Measurements from ENCODE around the gene GPNMB. TPM values are rescaled to one million over a fixed set of nuclear protein-coding genes. Genes with fewer than 3 reads are reported as not detected.

The GPNMB gene
- total RNA-seq, 4 donors from 2014 or later, result 46.1 to 94.9 (median 60.7) TPM

DNA sequence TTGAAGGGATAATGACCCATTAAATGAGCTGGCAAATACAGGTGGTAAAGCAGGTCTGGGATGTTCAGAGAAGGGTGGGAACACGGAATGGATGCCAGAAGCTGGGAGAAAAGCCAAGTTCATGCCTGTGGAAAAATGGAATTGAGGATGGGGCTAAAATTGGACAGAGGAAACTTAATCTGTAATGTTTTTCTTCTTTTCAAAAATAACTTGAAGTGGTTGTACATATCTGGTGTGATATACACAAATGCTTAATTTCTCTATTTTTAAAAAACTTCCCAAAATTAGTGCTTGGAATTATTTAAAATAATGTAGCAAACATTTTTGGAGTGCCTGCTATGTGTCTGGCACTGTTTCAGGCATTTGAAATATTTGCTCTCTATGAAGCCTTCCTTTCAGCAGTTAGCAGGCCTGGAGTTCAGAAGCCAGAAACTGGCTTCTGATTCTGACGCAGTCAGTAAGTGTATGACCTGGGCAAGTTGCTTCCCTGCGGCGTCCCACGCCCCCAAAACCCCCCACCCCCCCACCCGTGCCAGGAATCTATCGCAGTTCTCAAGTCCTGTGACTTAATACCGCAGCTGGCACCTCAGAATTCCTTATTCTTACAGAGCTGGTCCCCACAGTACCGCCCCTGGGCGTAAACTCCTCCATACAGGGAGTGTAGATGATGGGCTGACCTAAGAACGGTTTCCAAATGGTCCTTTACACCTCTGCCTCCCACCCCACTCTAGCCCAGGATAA lies 51.7 kb downstream of the GPNMB start:
- no peak for DNase-seq (ENCODE audit: extremely low spot score)
- TF ChIP-seq CTCF (IDR thresholded peaks at IDR 0.05), result no peak
- TF ChIP-seq POLR2A (IDR thresholded peaks at IDR 0.05; ENCODE audit: low read depth), result no peak
- no peak for TF ChIP-seq POLR2AphosphoS5 (IDR thresholded peaks at IDR 0.05)
- peaks cover 0 to 25% (median 11%) of the 10 kb centered on the region in 4 donors for H3K36me3 ChIP-seq
- peaks cover 25 to 50% (median 48%) of the 10 kb centered on the region in 4 donors for H3K4me1 ChIP-seq
- 61% methylated on average over 11 of the region's 11 CpGs for WGBS
- H3K9me3 ChIP-seq, result no peaks in the 10 kb centered on the region
- H3K27ac ChIP-seq (replicated peaks in 1 of 4), result peak overlapping the region; percentile 79 to 89 (median 86)
- H3K4me3 ChIP-seq, result peak overlapping the region; percentile 77 to 97 (median 84)
- intact Hi-C loops (cut with DNase I), result loop anchor here (5.0 to 10.0 kb wide), 2 partner anchors 114 to 229 kb away; partner anchors contain the start of gene NUP42
- peaks cover 0 to 10% (median 0%) of the 10 kb centered on the region in 4 donors for H3K27me3 ChIP-seq

- Histone ChIP-seq H3K4me3 (peak within 1 kb of the TSS; percentile 77 to 97 (median 84)), H3K27me3 (peaks cover 0 to 9% (median 0%) of the 10 kb centered on the region in 4 donors), H3K27ac (replicated peaks in 1 of 4) (peak within 1 kb of the TSS; percentile 79 to 89 (median 86)), H3K9me3 (no peaks in the 10 kb centered on the region), H3K36me3 (peaks cover 0 to 33% (median 12%) of the 10 kb centered on the region in 4 donors), H3K4me1 (peaks cover 28 to 58% (median 54%) of the 10 kb centered on the region in 4 donors)
- peak; percentile 99 for DNase-seq (ENCODE audit: extremely low spot score)
- WGBS, result 1% methylated on average over 16 of the region's 59 CpGs
- TF ChIP-seq CTCF (IDR thresholded peaks at IDR 0.05), result no peak
- TF ChIP-seq EP300 (IDR thresholded peaks at IDR 0.05), result no peak
- peak; percentile 95 to 96 for TF ChIP-seq POLR2AphosphoS5 (IDR thresholded peaks at IDR 0.05)
- TF ChIP-seq POLR2A (IDR thresholded peaks at IDR 0.05; ENCODE audit: low read depth), result peak; percentile 59
- intact Hi-C loops (cut with DNase I), result loop anchor here (5.0 to 10.0 kb wide), 2 partner anchors 114 to 228 kb away; partner anchors contain the start of gene NUP42
Measured at GRCh38 chr7:23298885-23299769, 52.6 kb downstream of the GPNMB start, which contains the start of gene MALSU1. MALSU1 (plus strand) TSS chr7:23299339; CDS start chr7:23299353, 14 bp downstream.

DNA sequence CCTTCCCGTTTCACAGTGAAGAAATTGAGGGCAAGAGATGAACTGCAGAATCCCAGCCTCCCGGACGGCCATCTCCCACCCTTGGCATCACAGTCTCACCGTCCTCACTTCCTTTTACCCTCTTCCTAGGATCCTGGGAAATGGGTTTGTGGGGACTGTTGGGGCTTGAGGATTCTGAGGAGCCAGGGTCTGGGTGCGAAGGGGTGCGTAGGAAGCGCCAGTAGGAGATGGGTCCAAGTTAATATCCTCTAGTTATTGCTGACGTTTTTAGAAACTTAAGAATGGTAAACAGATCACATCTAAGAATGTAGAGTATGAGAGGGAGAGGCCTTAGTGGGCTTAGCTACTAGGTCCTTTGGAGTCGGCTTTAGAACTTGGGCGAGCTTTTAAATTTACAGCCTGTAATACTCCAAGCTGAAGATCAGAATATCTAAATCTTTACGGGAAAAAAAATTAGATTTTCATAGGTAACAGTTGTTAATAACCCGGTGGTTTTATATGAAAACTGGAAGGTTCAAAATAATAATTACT lies 53.3 kb downstream of the GPNMB start:
- DNase-seq (ENCODE audit: extremely low spot score), result no peak
- no peaks in the 10 kb centered on the region for H3K9me3 ChIP-seq
- peak overlapping the region; percentile 79 to 89 (median 86) for H3K27ac ChIP-seq (replicated peaks in 1 of 4)
- peak overlapping the region; percentile 77 to 97 (median 84) for H3K4me3 ChIP-seq
- WGBS, result 11% methylated on average over 12 of the region's 12 CpGs
- peaks cover 0 to 39% (median 14%) of the 10 kb centered on the region in 4 donors for H3K36me3 ChIP-seq
- TF ChIP-seq EP300 (IDR thresholded peaks at IDR 0.05), result no peak
- TF ChIP-seq CTCF (IDR thresholded peaks at IDR 0.05), result no peak
- no peak for TF ChIP-seq POLR2A (IDR thresholded peaks at IDR 0.05; ENCODE audit: low read depth)
- TF ChIP-seq POLR2AphosphoS5 (IDR thresholded peaks at IDR 0.05), result no peak
- intact Hi-C loops (cut with DNase I), result loop anchor here (5.0 to 10.0 kb wide), 2 partner anchors 115 to 227 kb away; partner anchors contain the start of gene NUP42
- H3K27me3 ChIP-seq, result peaks cover 0 to 9% (median 0%) of the 10 kb centered on the region in 4 donors
- peaks cover 28 to 61% (median 56%) of the 10 kb centered on the region in 4 donors for H3K4me1 ChIP-seq

- H3K27ac ChIP-seq (replicated peaks in 1 of 4), result no peak overlapping the region
- no peaks in the 10 kb centered on the region for H3K27me3 ChIP-seq
- peaks cover 10 to 80% (median 37%) of the 10 kb centered on the region in 4 donors for H3K36me3 ChIP-seq
- peaks cover 3 to 26% (median 21%) of the 10 kb centered on the region in 4 donors for H3K4me1 ChIP-seq
- intact Hi-C loops (cut with DNase I), result no loop called here
- TF ChIP-seq POLR2AphosphoS5 (IDR thresholded peaks at IDR 0.05) (no peak), POLR2A (IDR thresholded peaks at IDR 0.05; ENCODE audit: low read depth) (no peak), EP300 (IDR thresholded peaks at IDR 0.05) (no peak), CTCF (IDR thresholded peaks at IDR 0.05) (no peak)
- H3K9me3 ChIP-seq, result no peaks in the 10 kb centered on the region
- DNase-seq (ENCODE audit: extremely low spot score), result no peak
- H3K4me3 ChIP-seq, result no peak overlapping the region
- 90% methylated on average over 2 of the region's 2 CpGs for WGBS
Measured at GRCh38 chr7:23306936-23307521, 60.5 kb downstream of the GPNMB start.

Measured in esophagus muscularis mucosa (tissue), 4 donors.